ENCODE data around the gene IGFL3.

The IGFL3 gene

DNA sequence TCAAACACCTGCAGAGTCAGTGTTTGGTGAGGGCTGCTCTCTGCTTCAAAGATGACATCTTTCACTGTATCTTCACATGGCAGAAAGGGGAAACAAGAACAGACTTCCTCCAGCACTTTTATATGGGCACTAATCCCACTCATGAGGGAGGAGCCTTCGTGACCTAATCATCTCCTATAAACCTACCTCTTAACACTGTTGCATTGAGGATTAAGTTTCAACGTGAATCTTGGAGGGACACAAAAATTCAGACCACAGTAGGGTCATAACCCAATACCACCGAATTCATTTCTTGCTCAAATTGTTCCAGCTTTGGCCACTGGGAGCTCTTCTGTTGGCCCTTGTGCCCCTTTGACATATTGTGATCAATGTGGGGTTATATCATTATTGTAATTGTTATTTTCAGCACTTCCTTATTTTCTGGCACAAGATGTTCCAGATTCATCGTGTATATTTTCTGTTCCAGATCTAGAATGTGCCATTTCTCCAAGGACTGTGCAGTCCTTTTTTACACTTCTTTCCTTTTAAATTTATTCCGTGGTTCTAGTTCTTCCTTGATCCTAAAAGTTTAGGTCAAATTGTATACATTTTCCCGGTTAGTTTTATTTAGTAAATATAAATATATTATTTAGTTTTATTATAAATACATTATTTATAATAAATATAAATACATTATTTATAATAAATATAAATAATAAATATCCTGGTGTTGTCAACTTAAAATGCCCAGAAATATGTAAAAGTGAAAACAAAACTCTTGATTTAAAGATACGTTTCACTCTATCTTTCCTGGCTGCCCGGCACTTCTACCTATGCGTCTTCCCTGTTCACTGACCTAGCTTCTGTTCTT, 48.2 kb downstream of the IGFL3 start:
- no peak for DNase-seq

DNA sequence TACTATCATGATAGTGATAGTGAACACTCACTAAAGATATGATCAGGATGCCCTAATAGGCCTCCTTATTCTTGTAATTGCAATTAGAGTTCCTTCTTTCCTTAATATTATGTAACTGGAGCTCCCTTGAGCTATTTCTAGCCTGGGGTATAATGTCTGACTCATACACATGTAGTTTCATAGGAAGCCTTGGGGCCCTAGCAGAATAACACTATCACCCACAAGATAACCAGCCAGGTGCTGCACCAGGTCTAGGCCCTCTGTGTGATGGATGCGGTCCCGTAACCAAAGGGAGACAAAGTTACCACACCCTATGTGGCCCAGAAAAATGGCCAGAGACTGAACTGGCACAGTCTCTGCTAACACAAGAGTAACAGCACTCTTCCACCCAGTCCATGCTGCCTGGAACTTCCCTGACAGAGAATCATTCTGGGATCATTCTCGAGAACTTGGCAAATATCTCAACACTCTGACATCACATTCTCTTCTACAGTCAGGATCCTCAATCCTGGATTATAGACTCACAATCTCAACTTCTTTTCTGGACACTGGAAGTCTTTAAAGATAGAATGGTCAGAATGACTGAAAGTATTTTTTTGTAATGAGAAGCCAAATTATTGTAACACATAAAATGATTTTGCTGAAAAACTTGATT, 51.1 kb downstream of the IGFL3 start:
- DNase-seq: no peak

Data from CD4-positive, alpha-beta T cell treated with Interleukin-4 for 4 hours (primary cell).